ENCODE data around the gene DHH.

DNA sequence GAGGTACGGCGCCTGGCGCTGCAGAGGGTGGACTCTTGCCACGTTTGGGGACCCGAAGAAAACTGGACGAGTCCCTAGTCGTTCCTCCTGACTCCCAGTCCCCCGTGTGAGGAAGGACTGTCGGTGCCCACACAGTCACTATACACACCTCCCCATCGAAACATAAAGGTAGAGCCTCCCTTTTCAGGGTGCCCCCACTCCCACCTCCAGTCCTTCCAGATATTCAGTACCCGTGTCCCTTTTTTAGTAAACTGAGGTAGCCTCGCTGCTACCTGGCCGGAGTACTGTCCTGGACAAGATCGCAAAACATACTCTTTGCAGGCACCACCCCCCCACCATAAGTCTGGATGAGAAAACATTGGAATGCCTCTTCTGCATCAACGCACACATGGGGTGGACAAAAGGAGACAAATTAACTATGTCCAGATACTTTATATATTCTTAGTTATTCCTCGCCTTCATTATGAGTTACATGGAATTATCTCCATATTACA is 33.4 kb downstream of the DHH start:
- TF ChIP-seq SIN3A (IDR thresholded peaks at IDR 0.05; ENCODE audit: borderline replicate concordance, low read depth, low read length) (no peak), YY1 (IDR thresholded peaks at IDR 0.05; ENCODE audit: low read depth) (no peak), EP300 (IDR thresholded peaks at IDR 0.05; ENCODE audit: borderline replicate concordance in 1 of 2, low read depth in 1 of 2, low read length in 1 of 2) (no peak), FOXJ3 (CRISPR knock-in tag; IDR thresholded peaks at IDR 0.05) (no peak), POLR2AphosphoS5 (IDR thresholded peaks at IDR 0.05; ENCODE audit: low read depth, low read length) (no peak), CHD2 (IDR thresholded peaks at IDR 0.05; ENCODE audit: low read length, partially characterized antibody) (no peak), NFIC (IDR thresholded peaks at IDR 0.05; ENCODE audit: borderline replicate concordance) (no peak), MXI1 (IDR thresholded peaks at IDR 0.05; ENCODE audit: low read depth, low read length) (no peak), RXRA (IDR thresholded peaks at IDR 0.05; ENCODE audit: borderline replicate concordance, low read depth) (no peak), TAF1 (IDR thresholded peaks at IDR 0.05; ENCODE audit: borderline replicate concordance, low read depth, low read length) (no peak)
- TF ChIP-seq, protein P1, sequence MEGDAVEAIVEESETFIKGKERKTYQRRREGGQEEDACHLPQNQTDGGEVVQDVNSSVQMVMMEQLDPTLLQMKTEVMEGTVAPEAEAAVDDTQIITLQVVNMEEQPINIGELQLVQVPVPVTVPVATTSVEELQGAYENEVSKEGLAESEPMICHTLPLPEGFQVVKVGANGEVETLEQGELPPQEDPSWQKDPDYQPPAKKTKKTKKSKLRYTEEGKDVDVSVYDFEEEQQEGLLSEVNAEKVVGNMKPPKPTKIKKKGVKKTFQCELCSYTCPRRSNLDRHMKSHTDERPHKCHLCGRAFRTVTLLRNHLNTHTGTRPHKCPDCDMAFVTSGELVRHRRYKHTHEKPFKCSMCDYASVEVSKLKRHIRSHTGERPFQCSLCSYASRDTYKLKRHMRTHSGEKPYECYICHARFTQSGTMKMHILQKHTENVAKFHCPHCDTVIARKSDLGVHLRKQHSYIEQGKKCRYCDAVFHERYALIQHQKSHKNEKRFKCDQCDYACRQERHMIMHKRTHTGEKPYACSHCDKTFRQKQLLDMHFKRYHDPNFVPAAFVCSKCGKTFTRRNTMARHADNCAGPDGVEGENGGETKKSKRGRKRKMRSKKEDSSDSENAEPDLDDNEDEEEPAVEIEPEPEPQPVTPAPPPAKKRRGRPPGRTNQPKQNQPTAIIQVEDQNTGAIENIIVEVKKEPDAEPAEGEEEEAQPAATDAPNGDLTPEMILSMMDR (IDR thresholded peaks at IDR 0.05) = no peak
- TF ChIP-seq, protein P2, sequence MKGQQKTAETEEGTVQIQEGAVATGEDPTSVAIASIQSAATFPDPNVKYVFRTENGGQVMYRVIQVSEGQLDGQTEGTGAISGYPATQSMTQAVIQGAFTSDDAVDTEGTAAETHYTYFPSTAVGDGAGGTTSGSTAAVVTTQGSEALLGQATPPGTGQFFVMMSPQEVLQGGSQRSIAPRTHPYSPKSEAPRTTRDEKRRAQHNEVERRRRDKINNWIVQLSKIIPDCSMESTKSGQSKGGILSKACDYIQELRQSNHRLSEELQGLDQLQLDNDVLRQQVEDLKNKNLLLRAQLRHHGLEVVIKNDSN (IDR thresholded peaks at IDR 0.05; ENCODE audit: borderline replicate concordance, low read depth) = no peak
- TF ChIP-seq, protein P3, sequence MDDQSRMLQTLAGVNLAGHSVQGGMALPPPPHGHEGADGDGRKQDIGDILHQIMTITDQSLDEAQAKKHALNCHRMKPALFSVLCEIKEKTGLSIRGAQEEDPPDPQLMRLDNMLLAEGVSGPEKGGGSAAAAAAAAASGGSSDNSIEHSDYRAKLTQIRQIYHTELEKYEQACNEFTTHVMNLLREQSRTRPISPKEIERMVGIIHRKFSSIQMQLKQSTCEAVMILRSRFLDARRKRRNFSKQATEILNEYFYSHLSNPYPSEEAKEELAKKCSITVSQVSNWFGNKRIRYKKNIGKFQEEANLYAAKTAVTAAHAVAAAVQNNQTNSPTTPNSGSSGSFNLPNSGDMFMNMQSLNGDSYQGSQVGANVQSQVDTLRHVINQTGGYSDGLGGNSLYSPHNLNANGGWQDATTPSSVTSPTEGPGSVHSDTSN (IDR thresholded peaks at IDR 0.05) = no peak
- TF ChIP-seq, protein P4, sequence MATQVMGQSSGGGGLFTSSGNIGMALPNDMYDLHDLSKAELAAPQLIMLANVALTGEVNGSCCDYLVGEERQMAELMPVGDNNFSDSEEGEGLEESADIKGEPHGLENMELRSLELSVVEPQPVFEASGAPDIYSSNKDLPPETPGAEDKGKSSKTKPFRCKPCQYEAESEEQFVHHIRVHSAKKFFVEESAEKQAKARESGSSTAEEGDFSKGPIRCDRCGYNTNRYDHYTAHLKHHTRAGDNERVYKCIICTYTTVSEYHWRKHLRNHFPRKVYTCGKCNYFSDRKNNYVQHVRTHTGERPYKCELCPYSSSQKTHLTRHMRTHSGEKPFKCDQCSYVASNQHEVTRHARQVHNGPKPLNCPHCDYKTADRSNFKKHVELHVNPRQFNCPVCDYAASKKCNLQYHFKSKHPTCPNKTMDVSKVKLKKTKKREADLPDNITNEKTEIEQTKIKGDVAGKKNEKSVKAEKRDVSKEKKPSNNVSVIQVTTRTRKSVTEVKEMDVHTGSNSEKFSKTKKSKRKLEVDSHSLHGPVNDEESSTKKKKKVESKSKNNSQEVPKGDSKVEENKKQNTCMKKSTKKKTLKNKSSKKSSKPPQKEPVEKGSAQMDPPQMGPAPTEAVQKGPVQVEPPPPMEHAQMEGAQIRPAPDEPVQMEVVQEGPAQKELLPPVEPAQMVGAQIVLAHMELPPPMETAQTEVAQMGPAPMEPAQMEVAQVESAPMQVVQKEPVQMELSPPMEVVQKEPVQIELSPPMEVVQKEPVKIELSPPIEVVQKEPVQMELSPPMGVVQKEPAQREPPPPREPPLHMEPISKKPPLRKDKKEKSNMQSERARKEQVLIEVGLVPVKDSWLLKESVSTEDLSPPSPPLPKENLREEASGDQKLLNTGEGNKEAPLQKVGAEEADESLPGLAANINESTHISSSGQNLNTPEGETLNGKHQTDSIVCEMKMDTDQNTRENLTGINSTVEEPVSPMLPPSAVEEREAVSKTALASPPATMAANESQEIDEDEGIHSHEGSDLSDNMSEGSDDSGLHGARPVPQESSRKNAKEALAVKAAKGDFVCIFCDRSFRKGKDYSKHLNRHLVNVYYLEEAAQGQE (IDR thresholded peaks at IDR 0.05; ENCODE audit: low read depth, low read length) = no peak

Measured in SK-N-SH (cell line).